UCSD-AML1 (cell line): ENCODE data around the gene GJA10.

Experiments
- DNase-seq: peaks from one replicate; lab custom pipeline; 2025; ENCODE audit not compliant: unreplicated experiment; lab: John Stamatoyannopoulos, UW

Gene GJA10

GRCh38 chr6:89916136-89916920 is 22.1 kb downstream of the GJA10 start:
- no peak for DNase-seq

GRCh38 chr6:89917216-89917615 is 22.9 kb downstream of the GJA10 start:
- DNase-seq = no peak

DNA sequence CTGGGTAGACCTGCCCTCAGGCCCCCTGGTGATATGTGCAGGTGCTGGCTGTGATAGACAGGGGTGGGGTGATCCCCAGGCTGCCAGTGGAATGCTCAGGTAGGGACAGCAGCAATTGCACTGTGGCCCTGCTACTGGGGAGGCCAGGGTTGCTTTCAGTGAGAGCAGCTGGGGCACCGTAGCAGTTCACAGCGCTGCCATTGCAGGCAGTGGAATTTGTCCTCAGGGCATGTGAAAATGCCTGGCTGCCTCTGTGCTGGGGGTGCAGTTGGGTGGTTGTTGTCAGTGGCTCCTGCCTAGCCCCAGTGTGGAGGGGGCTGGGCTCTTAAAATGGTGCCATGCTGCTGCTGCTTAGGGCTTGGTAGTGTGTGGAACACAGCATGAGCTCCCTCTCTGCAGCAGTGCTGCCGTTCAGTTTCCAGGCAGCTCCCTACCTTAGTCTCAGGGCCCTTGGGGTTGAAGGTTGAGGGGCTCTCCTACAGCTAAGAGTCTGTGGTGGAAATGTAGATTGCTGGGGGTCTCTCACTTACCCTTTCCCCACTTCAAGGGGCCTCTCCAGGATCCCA is 23.6 kb downstream of the GJA10 start:
- DNase-seq = no peak

DNA sequence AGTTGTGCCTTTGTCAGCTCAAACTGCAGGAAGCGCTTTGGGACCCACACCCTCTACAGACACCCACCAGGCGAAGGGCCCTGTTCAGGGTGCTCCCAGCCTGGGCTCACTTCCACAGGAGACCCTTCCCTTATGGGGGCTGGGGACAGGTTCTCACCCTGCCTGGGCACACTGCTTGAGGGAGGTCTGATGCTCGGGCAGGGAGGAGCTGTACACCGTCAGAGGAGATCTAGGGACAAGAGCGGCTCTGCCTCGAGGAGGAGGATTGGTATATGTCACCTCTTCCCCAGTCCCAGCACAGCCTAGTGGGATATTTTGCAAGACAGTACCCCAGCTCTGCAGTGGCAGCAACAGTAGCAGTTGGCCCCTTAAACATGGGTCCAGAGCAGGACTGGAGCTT is 26.9 kb downstream of the GJA10 start:
- no peak for DNase-seq

DNA sequence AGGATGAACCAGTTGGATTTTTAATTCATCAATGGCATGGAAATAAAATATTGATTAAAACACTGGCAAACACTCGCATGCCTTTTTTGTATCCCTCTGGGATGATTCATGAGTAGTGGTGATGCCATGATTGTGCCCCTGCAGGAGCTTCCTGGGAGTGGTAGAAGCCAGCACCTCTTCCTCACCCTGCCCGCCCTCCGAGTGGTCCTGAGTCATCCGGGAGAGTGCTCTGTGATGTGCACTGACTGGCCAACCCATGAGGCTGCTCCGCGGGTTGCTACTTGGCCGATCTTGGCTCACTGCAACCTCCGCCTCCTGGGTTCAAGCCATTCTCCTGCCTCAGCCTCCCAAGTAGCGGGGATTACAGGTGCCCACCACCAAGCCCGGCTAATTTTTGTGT is 27.4 kb downstream of the GJA10 start:
- no peak for DNase-seq

DNA sequence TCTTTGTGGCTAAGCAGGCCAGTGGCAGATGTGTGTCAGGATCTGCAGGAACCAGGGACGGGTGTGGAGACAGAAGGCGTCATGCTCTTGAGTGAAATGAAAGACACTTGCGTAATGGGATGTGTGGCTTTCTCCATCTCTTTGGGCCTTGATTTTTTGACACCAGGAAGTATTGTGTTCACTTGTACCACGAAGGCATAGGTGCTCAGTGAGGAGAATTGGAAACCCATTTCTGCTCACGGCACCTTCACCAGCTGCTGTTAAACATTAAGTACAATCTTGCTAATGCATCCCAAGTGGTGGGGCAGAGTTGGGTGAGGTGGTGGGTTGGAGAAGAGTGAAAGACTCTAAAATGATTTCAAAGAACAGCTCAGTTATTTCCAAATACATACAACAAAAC is 30.0 kb downstream of the GJA10 start:
- DNase-seq = no peak

GRCh38 chr6:89925826-89926225 is 31.6 kb downstream of the GJA10 start:
- DNase-seq = no peak

- DNase-seq = no peak
Observed at GRCh38 chr6:89927264-89927663, 33.0 kb downstream of the GJA10 start.

GRCh38 chr6:89927791-89928550 is 33.7 kb downstream of the GJA10 start:
- no peak for DNase-seq

GRCh38 chr6:89928604-89929003 is 34.3 kb downstream of the GJA10 start:
- no peak for DNase-seq

DNA sequence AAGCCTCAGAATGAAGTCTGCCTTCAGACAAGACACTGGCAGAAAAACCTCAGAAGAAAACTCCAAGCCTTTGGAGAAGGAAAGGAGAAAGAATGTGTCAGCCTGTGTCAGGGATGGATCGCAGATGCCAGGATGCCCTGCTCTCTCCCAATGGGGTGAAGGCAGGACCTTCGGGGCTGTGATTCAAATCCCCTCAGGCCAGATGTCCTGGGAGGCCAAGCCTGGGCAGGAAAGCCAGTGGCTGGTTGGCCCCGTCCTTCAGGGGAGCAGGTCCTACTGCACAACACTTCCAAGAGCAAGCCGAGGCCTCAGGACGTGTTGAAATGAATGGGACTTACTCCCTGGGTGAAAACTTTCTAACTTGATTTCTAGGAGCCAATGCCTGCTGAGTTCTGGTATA is 36.5 kb downstream of the GJA10 start:
- no peak for DNase-seq

GRCh38 chr6:89932245-89932802 is 38.1 kb downstream of the GJA10 start:
- no peak for DNase-seq

GRCh38 chr6:89934685-89935366 is 40.6 kb downstream of the GJA10 start:
- DNase-seq = no peak

GRCh38 chr6:89936177-89936576 is 41.9 kb downstream of the GJA10 start:
- no peak for DNase-seq

DNA sequence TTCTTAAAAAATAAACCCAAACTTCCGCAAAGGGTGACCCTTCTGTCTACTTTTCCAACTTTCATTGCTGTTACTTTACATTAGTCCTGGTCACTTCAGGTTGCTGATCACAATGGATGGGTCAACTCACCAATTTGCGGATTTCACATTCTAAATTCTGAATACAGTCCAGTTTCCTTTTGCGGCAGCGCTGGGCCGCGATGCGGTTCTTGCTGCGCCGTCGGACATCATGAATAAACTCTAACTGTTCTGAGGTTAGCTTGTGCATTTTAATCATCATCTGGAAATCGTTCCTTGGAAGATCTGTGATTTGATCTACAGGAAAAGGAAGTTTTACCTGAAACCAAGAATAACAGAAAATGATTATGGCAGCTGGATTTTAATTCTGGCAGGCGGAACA is 43.7 kb downstream of the GJA10 start:
- DNase-seq = no peak

DNA sequence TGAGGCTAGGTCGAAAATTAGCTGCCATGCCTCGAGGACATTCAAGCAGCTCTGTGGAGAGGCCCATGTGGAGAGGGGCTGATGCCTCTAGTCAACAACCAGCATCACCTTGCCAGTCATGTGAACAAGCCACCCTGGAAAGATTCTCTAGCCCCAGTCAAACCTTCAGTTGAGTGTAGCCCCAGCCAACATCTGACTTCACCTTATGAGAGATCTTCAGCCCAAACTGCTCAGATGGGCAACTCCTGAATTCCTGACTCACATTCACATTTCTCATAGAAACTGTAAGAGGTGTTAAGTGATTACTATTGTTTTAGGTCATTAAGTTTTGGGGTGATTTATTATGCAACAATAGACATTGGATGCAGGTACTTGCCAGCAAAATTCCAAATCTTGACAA is 44.9 kb downstream of the GJA10 start:
- no peak for DNase-seq

- peak; percentile 42 for DNase-seq
Observed at GRCh38 chr6:89940225-89941027, 46.2 kb downstream of the GJA10 start.

GRCh38 chr6:89941031-89941762 is 46.9 kb downstream of the GJA10 start:
- DNase-seq = no peak

GRCh38 chr6:89941763-89942497 is 47.7 kb downstream of the GJA10 start:
- no peak for DNase-seq
